Mononuclear cell (primary cell): Measurements from ENCODE around the gene ALPL. TPM values are rescaled to one million over a fixed set of nuclear protein-coding genes. Genes with fewer than 3 reads are reported as not detected.

Experiments
- H3K27me3 ChIP-seq: 2 replicates; pipeline ENCODE4 v1.6.0; 2011; ENCODE audit warnings: low read length, control low read depth; ENCODE audit not compliant: insufficient read depth
- H3K4me1 ChIP-seq: 2 replicates; pipeline ENCODE4 v1.5.1; 2011; ENCODE audit warnings: mild to moderate bottlenecking, low read length, control low read depth; ENCODE audit not compliant: insufficient read depth
- H3K4me3 ChIP-seq: 2 replicates; pipeline ENCODE4 v1.5.1; 2011; ENCODE audit warnings: mild to moderate bottlenecking, low read length, moderate library complexity
- H3K9me3 ChIP-seq: 2 replicates; pipeline ENCODE4 v1.5.1; 2011; ENCODE audit warnings: low read depth, mild to moderate bottlenecking, control low read depth, low read length
- total RNA-seq: library from RNA; depleted of rRNA; stranded (reverse); fragments of >200 nt; gene quantifications from one replicate; pipeline ENCODE4 v1.2.3, GENCODE V29; 2012

The ALPL gene
- total RNA-seq, 1 donor: 0.21 TPM

DNA sequence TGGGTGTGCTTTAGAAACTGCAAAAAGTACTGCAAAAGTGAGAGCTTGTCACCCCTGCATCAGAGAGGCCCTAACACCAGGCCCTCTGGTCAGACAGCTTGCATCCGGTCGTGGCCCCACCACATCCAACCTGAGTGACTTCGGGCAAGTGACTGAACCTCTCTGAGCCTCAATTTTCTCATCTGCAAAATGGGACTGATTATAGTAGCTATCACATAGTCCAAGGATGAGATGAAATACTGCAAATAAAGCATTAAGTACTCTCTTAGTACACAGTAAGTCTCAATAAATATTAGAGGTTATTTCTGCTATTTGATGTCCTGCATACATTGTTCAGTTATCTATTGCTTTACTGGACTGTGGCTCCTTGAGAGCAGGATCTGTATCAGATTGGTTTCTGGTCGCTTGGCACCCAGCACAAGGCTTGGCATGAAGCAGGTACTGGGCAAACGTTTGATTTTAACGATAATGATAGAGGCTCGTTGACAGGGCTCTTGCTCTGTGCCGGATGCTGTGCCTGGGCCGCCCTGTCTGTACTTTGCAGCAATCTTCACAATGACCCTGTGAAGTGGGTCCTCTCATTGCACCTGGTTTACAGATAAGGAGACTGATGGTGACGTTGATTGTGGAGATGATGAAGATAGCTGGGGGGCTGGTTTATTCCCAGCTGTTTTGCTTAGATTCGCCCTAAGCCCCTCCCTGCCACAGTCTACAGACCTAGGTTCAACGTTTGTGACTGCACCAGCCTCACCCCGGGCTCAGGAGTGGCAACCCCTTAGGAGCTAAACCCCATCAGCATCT is 116.4 kb downstream of the ALPL start:
- Histone ChIP-seq H3K9me3 (no peaks in the 10 kb centered on the region), H3K4me3 (no peak overlapping the region), H3K4me1 (peaks cover 4% of the 10 kb centered on the region), H3K27me3 (peaks cover 11% of the 10 kb centered on the region)

GRCh38 chr1:21626921-21627339 is 117.7 kb downstream of the ALPL start:
- Histone ChIP-seq H3K27me3 (peaks cover 3% of the 10 kb centered on the region), H3K4me3 (no peak overlapping the region), H3K4me1 (peaks cover 4% of the 10 kb centered on the region), H3K9me3 (no peaks in the 10 kb centered on the region)

Other genes with a start within 250 kb of the ALPL start
- gene ECE1, start 219.0 kb upstream of the ALPL start, total RNA-seq: 72.4 TPM
- 6.6 TPM for gene NBPF3, start 69.3 kb upstream of the ALPL start, total RNA-seq
- 0.10 TPM for gene RAP1GAP, start 159.9 kb downstream of the ALPL start, total RNA-seq